Right lung (tissue), 5 donors: Measurements from ENCODE around the gene TNS1. TPM values are rescaled to one million over a fixed set of nuclear protein-coding genes. Genes with fewer than 3 reads are reported as not detected.

Experiments used
- DNase-seq, 2 donors: peaks; one replicate each; pipeline ENCODE4 v3.0.0-alpha.2; 2013
- polyA plus RNA-seq, 5 donors: library from polyadenylated mRNA; unstranded; fragments of 120-200 nt; gene quantifications; one replicate each; pipeline versions ENCODE4 v1.2.1 to v1.2.3, GENCODE V29; 2013; ENCODE audit warnings: inconsistent platforms in 1 of 5, low replicate concordance in 1 of 5; ENCODE audit not compliant: insufficient read length in 5 of 5, insufficient read depth in 1 of 5

The TNS1 gene
- polyA plus RNA-seq, 5 donors = 113 to 196 (median 125) TPM

GRCh38 chr2:217944923-217945322 lies 57.9 kb downstream of the TNS1 start:
- no peak for DNase-seq

GRCh38 chr2:217944366-217944765 lies 58.4 kb downstream of the TNS1 start:
- DNase-seq = no peak

GRCh38 chr2:217943446-217944321 lies 59.1 kb downstream of the TNS1 start:
- peak in 1 of 2 donors; percentile 70 for DNase-seq

- DNase-seq = no peak
Observed at GRCh38 chr2:217942731-217943335, 60.0 kb downstream of the TNS1 start.

- DNase-seq = no peak
Observed at GRCh38 chr2:217941886-217942728, 60.7 kb downstream of the TNS1 start.

GRCh38 chr2:217941339-217941738 lies 61.5 kb downstream of the TNS1 start:
- no peak for DNase-seq

- DNase-seq = no peak
Observed at GRCh38 chr2:217940261-217941220, 62.3 kb downstream of the TNS1 start.

- DNase-seq = no peak
Observed at GRCh38 chr2:217939629-217940245, 63.1 kb downstream of the TNS1 start.

- DNase-seq = no peak
Observed at GRCh38 chr2:217939220-217939619, 63.6 kb downstream of the TNS1 start.

GRCh38 chr2:217938036-217938435 lies 64.8 kb downstream of the TNS1 start:
- no peak for DNase-seq

GRCh38 chr2:217937446-217937845 lies 65.3 kb downstream of the TNS1 start:
- DNase-seq = peak in 1 of 2 donors; percentile 69

- DNase-seq = no peak
Observed at GRCh38 chr2:217936952-217937351, 65.8 kb downstream of the TNS1 start.

GRCh38 chr2:217935901-217936684 lies 66.7 kb downstream of the TNS1 start:
- DNase-seq = no peak

GRCh38 chr2:217935235-217935879 lies 67.4 kb downstream of the TNS1 start:
- DNase-seq = no peak

GRCh38 chr2:217934321-217935131 lies 68.3 kb downstream of the TNS1 start:
- no peak for DNase-seq

GRCh38 chr2:217933617-217933993 lies 69.2 kb downstream of the TNS1 start:
- no peak for DNase-seq

GRCh38 chr2:217932803-217933616 lies 69.8 kb downstream of the TNS1 start:
- DNase-seq = no peak
